GM21737 (cell line): ENCODE measurements around the gene APC2.

Experiments used
- ATAC-seq: cut with Tn5 transposase; IDR thresholded peaks from one replicate; pipeline ENCODE4 v1.9.1; 2021; ENCODE audit warnings: mild to moderate bottlenecking, moderate library complexity; ENCODE audit not compliant: unreplicated experiment

APC2 gene, protein sequence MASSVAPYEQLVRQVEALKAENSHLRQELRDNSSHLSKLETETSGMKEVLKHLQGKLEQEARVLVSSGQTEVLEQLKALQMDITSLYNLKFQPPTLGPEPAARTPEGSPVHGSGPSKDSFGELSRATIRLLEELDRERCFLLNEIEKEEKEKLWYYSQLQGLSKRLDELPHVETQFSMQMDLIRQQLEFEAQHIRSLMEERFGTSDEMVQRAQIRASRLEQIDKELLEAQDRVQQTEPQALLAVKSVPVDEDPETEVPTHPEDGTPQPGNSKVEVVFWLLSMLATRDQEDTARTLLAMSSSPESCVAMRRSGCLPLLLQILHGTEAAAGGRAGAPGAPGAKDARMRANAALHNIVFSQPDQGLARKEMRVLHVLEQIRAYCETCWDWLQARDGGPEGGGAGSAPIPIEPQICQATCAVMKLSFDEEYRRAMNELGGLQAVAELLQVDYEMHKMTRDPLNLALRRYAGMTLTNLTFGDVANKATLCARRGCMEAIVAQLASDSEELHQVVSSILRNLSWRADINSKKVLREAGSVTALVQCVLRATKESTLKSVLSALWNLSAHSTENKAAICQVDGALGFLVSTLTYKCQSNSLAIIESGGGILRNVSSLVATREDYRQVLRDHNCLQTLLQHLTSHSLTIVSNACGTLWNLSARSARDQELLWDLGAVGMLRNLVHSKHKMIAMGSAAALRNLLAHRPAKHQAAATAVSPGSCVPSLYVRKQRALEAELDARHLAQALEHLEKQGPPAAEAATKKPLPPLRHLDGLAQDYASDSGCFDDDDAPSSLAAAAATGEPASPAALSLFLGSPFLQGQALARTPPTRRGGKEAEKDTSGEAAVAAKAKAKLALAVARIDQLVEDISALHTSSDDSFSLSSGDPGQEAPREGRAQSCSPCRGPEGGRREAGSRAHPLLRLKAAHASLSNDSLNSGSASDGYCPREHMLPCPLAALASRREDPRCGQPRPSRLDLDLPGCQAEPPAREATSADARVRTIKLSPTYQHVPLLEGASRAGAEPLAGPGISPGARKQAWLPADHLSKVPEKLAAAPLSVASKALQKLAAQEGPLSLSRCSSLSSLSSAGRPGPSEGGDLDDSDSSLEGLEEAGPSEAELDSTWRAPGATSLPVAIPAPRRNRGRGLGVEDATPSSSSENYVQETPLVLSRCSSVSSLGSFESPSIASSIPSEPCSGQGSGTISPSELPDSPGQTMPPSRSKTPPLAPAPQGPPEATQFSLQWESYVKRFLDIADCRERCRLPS (N-terminal part only)

DNA sequence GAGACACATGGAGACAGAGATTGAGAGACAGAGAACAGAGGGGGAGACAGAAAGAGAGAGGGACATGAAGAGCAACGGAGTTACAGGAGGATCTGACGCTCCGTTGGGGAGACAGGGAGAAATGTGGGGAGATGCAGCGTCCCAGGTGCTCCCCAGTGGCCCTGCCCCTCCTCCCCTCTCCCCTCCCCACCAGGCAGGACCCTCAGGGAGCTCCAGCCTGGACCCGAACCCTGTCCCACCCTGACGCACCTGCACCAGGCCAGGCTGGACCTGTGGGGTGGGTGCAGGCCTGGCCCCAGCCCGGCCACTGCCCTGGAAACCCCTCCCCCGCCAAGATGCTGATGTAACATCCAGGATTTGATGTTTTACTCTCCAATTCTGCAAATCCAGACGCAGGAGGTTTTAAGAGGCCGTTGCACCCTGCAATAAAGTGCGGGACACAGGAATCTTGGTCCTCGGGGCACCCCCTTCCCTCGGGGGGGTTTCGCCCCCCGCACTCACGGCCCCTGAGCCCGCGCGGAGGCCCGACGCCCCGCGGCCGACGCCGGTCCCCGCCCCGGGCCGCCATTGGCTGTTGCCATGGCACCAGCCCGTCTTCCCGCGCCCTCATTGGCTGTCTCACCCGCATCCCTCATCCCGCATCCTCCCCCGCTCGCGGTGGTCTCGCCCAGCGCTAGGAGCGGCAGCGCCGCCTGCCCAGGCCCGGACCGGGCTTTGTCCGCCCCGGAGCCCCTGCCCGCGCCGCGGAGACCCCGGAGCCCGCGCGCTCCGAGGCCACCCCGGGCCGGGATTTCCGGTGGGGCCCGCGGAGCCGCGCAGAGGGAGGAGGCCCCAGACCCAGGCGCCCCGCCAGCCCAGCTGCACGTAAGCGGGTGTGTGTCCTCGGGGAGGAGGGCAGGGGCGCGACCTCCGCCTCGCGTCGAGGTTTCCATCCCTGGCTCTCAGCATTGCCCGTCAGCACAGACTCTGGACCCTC is at the start of gene APC2:
TSS of gene APC2 (plus strand) at position 655 of the 976 bp plus-strand sequence. CDS start 2,881 bp downstream, outside the sequence.
- ATAC-seq: no peak

DNA sequence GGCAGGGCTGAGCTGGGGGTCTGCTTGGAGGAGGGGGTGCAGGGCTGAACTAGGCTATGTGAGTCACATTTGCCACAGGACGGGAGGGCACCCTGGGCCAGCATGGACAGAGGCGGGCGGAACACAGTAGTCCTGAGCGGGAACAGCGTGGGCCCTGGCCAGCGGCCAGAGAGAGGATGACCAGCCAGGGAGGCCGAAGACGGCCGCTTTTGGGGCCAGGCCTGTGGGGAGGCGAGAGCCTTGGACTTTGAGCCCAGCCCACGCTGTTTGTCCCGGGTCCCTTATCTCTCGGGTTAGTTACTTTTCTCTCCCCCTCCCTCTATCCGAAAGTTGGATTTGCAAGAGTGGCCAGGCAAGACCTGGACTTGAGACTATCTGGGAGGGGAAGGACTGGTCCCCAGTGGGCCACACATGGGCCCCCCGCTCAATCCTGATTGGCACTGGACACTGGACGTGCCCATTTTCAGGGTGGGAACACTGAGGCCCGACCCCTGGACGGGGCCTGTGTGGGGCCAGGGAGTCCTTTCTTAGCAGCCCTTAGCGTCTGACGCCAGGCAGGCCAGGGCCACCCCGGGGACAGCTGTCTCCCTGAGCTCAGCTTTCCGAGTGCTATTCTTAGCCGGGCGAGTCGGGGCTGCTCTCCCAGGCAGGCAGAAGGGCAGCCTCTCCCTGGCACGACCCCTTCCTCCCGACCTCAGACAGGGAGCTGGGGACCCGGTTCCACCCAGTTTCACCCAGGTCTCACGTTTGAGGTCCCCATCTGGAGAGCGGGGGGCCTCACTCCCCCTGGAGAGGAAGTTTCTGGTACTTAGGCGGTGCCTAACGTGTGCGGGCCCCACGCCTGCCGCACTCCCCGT is 49.4 kb upstream of the APC2 start:
- no peak for ATAC-seq

DNA sequence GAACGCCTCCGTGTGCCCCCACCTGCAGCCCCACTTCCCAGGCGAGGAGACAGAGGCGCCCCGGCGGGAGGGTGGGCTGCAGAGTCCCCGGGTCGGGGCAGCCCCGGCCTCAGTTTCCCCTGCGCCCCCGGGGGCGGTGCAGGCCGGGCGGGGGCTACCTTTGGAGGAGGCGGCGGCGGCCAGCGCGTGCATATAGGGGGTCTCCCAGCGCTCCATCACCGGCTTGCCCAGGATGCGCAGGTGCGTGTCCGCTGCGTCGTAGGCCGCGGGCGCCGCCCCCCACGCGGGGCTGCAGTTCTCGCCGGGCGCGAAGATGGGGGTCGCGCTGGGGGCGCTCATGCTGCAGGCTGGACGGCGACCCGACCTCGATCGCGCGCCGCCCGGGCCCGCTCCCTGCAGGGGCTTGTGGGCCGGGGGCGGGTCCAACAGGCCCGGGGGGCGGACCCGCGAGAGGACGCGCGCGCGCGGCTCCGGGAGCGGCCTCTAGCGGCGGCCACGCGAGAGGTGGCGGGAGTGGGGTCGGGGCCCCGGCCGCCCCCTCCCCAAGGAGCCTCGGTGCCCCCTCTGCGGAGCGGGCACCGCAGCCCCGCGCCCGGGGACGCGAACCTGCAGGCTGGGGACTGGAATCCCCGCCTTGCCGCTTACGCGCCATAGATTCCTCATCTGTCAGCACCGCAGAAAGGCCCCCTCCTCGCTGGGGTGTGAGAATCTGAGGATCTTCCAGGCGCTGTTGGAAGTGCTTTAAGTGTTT is 48.6 kb upstream of the APC2 start, which contains the start of gene GAMT:
TSS of gene GAMT (minus strand) at position 405 of the 751 bp plus-strand sequence. CDS start at position 339, 66 bp downstream.
- ATAC-seq: no peak

DNA sequence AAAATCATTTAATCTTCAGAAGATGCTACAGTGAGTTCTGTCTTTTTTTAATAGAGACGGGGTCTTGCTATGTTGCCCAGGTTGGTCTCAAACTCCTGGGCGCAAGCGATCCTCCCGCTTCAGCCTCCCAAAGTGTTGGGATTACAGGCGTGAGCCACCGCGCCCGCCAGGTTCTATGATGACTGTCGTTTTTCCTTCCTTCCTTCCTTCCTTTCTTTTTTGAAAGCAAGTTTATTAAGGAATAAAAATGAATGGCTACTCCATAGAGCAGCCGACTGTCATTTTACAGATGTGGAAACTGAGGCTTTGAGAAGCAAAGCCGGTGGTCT is 48.1 kb upstream of the APC2 start:
- ATAC-seq: no peak

DNA sequence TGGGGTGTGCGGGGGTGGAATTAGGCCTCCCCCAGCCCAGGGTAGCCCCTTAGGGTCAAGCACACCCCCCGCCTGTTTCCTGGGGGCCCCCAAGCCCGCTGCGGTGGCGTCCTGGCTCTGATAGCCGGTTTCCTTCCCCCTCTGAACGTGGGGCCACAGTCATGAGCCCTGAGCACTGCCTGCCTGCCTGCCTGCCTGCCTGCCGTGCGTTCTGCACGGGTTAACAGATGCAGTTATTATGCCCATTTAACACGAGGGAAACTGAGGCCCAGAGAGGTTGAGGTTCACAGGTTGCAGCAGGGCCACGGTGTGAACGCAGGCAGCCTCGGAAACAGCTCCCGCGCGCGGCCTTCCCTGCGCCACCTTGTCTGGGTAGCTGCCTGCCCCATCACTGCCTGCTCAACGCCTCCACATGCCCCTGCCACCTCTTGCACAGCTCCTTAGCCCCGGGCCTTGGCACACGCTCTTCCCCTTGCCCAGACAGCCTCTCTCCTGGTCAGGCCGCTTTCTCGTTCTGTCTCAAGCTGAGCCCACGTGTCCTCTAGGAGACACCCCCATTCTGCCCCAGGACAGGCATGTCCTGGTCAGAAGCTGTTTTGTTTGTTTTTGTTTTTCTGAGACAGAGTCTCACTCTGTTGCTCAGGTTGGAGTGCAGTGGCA is 47.4 kb upstream of the APC2 start:
- ATAC-seq: no peak

DNA sequence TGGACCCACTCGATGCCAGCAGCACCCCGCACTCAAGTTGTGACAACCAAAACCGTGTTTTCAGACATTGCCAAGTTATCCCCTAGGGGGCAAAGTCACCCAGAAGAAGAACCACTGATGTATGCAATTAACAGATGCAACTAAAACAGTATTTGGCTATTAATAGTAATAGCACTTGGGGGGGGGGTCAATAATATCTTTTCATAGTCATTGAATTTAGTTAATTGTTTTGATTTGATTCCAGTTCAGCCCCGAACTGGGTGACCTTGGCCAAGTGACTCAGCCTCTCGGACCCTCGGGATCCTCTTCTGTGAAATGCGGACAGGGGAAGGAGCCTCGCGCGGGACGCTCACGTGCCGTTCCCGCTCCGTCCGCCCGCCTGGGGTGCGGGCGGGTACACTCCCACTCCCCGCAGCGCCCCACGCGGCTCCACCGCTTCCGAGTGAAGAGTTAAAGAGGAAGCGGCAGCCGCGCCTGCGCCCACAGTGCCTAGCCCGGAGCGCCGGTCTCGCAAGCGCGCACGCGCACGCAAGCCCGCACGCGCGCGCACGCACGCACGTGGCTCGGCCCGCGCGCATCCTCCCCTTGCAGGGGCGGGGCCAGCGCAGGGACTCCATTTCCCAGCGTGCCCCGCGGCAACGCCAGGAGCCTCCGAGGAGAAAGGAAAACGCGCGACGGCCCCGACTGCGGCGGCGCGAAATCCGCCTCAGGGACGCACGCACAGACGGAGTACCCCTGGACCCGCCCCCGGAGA is 43.0 kb upstream of the APC2 start:
- ATAC-seq: peak; percentile 67

DNA sequence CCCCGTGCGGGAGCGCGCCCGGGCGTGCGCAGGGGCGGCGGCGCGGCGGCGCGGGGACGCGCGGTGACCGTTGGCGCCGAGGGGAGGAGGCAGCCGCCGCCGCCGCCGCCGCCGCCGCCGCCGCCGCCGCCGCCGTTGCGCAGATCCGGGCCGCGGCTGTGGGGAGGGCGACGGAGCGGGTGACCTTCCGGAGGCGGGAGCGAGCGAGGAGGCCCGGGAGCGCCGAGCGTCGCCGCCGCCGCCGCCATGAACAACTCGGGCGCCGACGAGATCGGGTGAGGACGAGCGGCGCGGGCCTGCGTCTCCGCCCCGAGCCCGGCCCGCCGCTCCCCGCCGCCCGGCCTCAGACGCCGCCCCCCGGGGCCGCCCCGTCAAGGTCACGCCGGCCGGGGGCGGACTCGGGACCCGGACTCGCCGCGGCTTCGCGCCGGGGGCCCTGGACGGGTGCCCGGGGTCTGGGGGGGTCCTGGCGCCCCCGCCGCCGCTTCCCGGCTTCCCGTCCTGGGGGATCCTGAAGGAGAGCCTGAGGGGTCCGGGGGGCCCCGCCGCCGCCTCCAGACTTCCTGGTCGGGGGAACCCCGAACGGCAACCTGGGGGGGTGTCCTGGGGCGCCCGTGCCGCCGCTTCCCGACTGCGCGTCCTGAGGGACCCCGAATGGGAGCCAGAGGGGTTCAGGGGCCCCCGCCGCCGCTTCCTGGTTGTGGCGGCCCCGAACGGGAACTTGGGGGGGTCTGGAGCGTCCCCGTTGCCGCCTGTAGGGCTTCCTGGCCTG is 42.2 kb upstream of the APC2 start, which contains the start of gene DAZAP1:
TSS of gene DAZAP1 (plus strand) at position 59 of the 772 bp plus-strand sequence. CDS start at position 247, 188 bp downstream.
- ATAC-seq: peak; percentile 17

DNA sequence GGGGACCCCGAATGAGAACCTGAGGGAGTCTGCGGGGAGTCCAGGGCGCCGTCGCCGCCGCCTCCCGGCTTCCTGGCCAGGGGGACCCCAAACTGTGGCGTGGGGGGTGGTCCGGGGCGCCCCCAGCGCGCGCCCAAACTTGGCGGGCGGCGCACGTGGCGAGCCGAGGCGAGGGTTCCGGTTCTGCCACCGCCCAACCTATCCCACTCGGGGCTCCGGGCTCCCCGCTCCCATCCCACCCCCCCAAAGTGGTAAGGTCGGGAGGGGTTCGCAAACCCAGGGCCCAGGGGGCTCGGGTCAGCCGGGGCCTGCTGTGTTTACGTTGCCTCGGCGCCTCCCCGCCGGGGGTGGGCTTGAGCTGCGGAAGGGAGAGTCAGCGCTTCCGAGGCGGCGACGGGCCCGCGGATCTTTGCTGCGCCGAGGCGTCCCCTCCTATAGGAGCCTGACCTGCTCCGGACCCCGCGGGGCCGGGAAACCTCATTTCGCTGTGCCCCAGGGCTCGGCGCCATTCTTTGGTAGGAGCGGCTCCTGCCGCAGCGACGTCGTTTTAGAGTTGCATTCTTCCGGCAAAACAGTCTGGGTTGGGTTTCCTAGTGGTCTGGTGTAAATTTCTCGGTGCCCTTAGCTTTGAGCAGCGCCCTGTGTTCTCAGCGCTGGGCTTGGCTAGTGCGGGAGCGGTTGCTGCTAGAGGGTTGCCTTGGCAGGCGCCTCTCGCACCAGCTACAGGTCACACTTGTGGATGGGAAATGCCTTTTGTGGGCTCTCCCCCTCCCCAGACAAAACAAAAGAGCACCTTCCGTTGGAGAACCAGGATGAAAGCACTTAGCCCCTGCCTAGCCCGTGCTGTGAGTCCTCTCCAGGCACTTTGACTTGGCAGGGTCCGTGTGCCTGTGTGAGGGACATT is 41.4 kb upstream of the APC2 start:
- ATAC-seq: no peak

DNA sequence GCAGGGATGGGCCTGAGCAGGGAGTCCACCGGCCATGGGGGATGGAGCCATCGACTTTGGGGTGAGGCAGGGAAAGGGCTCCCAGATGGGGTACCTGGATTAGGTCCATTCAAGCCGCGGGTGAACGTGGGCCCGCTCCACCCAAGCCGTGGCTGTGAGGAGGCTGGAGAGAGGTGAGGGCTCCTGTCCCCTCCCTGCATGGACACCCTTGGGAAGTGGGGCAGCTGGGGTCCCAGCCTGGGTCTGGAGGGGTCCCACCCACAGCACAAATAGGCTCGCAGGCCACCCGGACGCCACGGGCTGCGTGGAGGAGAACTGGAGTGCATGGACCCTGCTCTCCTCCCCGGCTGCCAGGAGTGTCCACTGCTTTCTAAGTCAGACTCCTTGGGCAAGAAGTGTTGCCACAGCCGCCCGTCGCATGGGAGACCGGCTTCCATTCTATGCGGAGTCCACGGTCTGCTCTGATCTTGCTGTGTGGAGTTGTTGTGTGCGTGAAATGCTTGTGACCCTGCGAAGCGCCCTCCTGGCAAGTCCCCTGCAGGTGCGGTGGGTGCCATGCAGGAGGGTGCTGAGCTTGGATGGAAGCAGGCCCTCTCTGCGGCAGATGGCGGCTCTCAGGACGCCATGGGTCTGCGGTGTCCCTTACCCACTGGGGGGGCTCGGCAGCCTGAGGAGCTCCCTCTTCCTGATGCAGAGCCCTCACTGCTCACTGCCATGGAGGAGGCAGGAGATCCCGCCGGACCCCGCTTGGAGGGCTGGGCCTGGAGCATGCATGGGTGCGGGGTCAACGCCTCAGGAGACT is 40.5 kb upstream of the APC2 start:
- ATAC-seq: no peak

DNA sequence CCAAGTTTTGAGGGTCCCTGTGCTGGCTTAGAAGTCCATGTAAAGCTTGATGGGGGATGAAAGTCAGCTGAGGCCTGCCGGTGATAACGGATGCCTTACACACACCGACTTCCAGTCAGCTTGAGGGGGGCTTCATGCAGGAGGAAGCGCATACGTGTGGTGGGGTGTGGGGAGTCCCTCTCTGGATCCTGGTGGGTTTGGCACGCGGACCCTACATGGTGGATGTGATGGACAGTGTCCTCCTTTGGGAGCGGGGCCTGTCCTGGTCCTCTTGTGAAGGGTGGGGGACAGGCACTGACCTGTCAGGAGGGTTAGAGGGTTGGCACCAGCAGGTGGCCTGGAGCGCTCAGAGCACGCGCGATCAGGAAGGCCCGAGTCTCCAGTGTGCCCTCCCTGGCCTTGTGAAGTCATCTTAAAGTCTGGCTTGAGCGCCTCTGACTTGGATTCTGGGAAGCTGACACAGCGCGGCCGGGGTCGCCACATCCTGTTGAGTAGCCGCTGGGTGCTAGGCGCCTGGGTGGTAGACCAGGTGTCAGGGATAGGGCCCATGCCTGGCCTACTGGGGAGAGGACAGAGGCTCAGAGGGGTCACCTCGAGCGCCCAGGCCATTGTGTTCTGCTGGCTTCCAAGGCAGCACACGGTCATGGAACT is 39.7 kb upstream of the APC2 start:
- ATAC-seq: no peak

DNA sequence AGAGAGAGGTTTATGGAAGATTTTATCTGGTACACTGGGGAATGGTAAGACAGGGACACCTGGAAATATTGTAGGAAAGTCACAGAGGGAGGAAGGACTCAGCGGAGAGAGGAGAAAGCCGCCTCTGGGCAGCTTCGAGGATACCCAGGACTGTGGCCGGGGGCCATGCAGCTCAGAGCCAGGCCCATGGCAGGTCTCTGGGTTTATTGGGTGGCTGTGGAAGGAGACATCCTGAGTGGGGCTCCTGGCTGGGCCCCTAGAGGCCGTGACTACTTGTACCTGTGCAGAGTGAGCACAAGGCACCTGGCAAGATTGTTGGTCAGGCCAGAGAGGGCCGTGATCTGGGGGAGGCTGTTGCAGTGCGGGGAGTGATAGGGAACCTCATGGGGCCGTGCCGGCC is 39.1 kb upstream of the APC2 start:
- no peak for ATAC-seq

DNA sequence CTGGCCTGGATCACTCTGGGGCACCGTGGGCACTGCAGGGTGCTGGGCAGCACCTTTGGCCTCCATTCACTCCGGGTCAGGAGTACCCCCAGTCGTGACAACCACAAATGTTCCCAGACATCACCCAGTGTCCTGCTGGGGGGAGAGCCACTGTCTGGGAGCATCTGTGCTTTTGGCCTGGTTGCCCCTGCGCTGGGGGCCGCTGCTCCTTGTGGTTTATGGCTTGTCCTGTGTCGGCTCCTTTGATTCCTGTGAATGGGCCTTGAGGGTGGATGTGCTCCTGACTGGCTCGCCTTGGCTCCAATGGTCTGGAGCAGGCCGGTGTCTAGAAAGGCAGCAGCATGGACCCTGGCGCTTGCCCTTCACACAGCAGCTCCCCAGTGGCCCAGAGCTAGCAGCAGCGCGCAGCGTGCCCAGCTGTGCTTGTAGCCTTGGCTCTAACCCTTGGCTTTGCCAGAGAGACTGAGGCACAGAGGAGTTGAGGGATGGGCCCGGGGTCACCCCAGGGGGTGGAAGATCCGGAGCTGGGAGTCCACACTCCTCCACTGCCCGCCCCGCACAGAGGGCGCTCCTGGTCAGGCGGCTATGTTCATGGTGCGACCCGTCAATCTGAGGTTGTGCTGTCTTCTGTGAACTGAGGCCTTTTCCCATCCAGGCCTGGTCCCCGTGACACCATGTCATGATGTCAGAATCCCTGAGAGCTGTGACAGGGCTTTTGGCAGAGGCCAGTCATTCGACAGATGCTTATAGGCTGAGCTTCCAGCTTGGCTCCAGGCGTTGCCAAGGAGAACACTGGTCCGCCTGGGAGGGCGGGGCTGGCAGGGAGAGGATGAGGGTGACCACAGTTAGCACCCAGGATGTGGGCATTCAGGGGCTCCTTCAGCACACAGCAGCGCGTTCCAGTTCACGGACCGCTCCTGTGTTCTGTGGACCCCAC is 38.4 kb upstream of the APC2 start:
- ATAC-seq: no peak
